Skin epidermis (tissue), 12 donors: ENCODE measurements around the gene MUC13.
A peak's percentile ranks its signal among the peaks of the same experiment; 100 is the strongest.
"Not testable (repeated sequence)": the region's sequence is repeated elsewhere in the genome, so short reads cannot be mapped to it uniquely, and the experiment has no call there.

Experiments used
- H3K27ac ChIP-seq, 21 experiments: fragments of 200-600 bp; sonication (generic) in 11 of 21; one replicate each; pipeline ENCODE4 v1.5.0; 2020; ENCODE audit warnings: mild to moderate bottlenecking in 3 of 21, inconsistent platforms in 2 of 21, moderate library complexity in 2 of 21
- H3K4me3 ChIP-seq, 7 experiments: fragments of 200-600 bp; sonication (generic) in 2 of 7; one replicate each; pipeline ENCODE4 v1.5.0; 2020; ENCODE audit warnings: inconsistent platforms in 2 of 7, mild to moderate bottlenecking in 2 of 7, moderate library complexity in 1 of 7

Gene MUC13, protein sequence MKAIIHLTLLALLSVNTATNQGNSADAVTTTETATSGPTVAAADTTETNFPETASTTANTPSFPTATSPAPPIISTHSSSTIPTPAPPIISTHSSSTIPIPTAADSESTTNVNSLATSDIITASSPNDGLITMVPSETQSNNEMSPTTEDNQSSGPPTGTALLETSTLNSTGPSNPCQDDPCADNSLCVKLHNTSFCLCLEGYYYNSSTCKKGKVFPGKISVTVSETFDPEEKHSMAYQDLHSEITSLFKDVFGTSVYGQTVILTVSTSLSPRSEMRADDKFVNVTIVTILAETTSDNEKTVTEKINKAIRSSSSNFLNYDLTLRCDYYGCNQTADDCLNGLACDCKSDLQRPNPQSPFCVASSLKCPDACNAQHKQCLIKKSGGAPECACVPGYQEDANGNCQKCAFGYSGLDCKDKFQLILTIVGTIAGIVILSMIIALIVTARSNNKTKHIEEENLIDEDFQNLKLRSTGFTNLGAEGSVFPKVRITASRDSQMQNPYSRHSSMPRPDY

DNA sequence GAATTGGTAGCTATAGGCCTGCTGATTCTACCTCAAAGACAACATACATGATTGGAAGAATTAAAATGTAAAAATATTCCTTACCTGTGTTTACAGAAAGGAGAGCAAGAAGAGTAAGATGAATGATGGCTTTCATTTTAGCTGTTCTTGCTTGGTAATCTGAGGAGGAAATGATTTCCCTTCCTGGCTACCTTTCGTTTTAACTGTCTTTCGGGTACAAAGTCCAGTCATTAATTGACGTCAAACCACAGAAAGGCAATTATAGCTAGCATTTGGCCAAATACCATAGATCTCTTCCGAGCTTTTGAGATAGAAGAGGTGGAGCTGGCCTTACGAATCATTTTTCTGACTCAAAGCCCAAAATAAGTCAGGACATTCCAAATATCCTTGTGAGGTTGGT is at the start of gene MUC13:
MUC13 (minus strand) TSS at position 175 of the 400 bp plus-strand sequence; CDS start at position 136, 39 bp downstream.
- H3K27ac ChIP-seq, result no peak within 1 kb of the TSS
- no peak within 1 kb of the TSS for H3K4me3 ChIP-seq

DNA sequence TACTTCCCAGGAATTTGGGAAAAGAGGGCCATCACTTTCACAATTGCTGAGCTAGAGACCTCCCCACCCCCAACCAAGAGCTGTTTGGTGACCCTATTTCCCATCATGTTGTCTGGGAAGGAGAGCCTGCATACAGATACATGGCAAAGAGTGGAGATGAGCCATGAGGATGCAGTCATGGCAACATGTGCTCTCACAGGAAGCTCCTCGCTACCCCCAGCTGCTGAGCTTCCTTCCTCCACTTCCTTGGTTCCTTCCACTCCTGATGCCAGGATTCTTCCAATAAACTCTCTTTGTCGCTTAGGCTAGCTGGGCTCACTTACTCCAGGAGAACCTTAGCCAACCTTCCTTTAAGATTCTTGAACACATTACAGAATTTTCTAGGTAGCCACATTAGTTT is 48.3 kb upstream of the MUC13 start:
- H3K4me3 ChIP-seq, result no peak overlapping the region
- H3K27ac ChIP-seq, result peak overlapping the region in 1 of 21 experiments; percentile 8

DNA sequence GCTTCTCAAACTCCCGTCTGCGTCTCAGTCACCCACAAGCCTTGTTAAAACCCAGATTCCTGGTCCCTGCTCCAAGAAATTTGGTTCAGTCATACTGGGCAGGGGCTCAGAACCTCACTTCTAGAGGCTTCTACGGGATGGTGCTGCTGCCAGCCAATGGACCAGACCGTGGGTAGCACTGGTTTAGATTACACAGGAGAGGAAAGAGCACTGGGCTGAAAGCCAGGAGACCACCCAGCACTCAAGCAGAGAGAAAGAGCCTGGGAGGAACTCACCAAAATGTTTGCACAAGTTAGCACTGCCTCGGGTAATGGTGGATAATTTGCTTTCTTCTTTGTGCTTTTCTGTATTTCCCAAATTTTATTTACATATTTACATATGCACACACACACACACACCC is 46.9 kb upstream of the MUC13 start:
- no peak overlapping the region for H3K4me3 ChIP-seq
- H3K27ac ChIP-seq, result no peak overlapping the region

DNA sequence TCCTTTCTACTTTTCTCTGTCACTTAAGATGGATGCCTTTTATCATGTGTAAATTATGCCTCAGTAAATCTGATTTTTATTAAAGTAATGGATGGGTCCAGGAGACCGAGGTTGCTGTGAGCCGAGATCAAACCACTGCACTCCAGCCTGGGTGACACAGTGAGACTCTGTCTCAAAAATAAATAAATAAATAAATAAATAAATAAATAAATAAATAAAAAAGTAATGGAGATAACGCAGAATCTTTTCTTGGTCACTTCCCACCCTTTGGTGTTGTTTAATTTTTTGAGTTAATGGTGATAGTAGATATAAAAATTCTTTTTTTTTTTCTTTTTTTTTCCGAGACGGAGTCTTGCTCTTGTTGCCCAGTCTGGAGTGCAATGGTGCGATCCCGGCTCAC is 44.1 kb upstream of the MUC13 start:
- Histone ChIP-seq H3K4me3 (no peak overlapping the region), H3K27ac (no peak overlapping the region)

GRCh38 chr3:124976383-124976782 is 41.8 kb upstream of the MUC13 start:
- H3K4me3 ChIP-seq, result no peak overlapping the region
- no peak overlapping the region for H3K27ac ChIP-seq

DNA sequence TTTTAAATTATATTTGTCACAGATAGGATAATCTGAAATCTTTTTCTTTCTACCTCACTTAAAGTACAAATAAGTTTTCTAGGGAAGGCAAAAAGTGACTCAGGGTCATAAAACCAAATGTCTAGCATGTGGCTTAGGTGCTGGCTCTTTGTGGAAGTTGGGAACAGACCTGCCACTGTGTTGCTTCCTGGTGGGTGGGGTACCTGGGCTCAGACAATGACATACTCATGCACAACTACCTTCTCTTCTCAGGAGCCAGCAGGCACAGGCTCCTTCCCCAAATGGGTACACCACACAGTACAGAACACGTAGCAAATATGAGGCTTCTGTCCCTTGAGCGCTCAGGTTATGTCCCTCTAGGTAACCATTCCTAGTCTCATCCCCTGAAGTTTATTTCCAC is 40.1 kb upstream of the MUC13 start:
- no peak overlapping the region for H3K4me3 ChIP-seq
- H3K27ac ChIP-seq, result no peak overlapping the region

DNA sequence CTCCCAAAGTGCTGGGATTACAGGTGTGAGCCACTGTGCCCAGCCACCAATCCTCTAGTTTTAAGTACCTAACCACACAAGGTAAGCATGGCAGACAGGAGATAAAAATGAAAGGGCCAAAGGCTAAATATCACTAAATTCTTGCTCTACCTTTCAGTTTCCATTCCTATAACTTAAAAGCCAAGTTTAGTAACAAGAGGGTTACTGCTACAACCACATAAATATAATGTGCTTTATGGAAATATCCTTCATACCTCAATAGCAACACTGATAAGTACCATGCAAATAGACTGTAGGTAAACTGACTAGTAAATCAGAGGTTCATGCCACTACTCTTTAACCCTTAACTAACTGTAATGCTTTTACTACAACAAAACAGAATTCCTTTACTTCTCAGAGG is 38.7 kb upstream of the MUC13 start:
- no peak overlapping the region for H3K27ac ChIP-seq
- H3K4me3 ChIP-seq, result no peak overlapping the region

- no peak overlapping the region for H3K4me3 ChIP-seq
- H3K27ac ChIP-seq, result no peak overlapping the region
Measured at GRCh38 chr3:124972457-124972856, 37.9 kb upstream of the MUC13 start.

- Histone ChIP-seq H3K27ac (no peak overlapping the region), H3K4me3 (no peak overlapping the region)
Measured at GRCh38 chr3:124969963-124970722, 35.6 kb upstream of the MUC13 start.

- H3K27ac ChIP-seq, result no peak overlapping the region
- H3K4me3 ChIP-seq, result no peak overlapping the region
Measured at GRCh38 chr3:124969190-124969589, 34.6 kb upstream of the MUC13 start.

DNA sequence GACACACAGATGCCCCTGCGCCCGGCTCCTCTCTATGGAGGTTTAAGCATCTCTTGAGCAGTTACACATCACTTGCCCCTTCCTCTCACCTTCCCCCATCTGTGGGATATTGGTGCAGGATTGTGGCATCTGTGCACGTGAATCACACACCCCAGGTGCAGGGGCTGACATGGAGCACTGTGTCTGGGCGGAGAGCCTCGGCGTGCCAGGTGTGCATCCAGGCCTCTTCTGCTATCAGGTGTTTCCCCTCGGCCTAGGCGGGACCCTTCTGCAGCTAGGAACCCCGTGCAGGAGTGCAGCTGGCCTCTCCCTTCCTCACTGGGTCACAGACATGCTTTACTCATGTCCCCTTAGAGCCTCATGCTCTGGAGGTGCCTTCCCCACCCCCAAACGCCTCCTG is 33.4 kb upstream of the MUC13 start:
- Histone ChIP-seq H3K4me3 (no peak overlapping the region), H3K27ac (peak overlapping the region in 1 of 21 experiments; percentile 17)

GRCh38 chr3:124966521-124967445 is 32.2 kb upstream of the MUC13 start:
- Histone ChIP-seq H3K4me3 (no peak overlapping the region), H3K27ac (no peak overlapping the region)

GRCh38 chr3:124965413-124965812 is 30.9 kb upstream of the MUC13 start:
- H3K4me3 ChIP-seq, result no peak overlapping the region
- no peak overlapping the region for H3K27ac ChIP-seq

DNA sequence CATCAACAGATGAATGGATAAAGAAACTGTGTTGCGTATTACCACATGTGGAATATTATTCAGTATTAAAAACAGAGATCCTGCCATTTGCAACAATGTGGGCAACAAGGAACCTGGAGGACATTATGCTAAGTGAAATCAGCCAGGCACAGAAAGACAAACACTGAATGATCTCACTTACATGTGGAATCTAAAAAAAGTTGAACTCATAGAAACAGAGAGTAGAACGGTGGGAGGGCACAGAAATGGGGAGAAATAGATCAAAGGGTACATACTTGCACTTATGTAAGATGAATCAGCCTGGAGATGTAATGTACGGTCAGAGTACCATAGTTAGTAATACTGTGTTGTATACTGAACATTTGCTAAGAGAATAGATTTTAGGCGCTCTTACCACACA is 29.8 kb upstream of the MUC13 start:
- peak overlapping the region in 1 of 21 experiments; percentile 3 for H3K27ac ChIP-seq
- H3K4me3 ChIP-seq, result no peak overlapping the region

DNA sequence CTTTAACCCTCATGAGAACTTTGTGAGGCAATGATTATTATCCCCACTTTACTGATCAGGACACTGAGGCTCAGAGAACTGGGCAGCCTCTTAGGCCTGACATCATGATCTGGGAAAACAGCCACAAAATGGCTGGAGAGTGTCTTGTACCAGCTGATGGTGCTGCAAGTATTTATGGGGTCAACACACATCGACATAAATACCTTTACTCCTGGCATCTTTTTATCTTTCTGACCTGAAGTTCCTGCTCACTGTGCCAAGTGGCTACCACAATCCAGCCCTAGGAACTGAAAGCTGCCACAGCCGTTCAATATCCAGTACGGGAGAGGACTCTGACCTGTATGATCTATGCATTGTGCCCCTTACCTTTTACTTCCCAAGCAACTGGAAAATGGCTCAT is 29.2 kb upstream of the MUC13 start:
- Histone ChIP-seq H3K27ac (no peak overlapping the region), H3K4me3 (no peak overlapping the region)

DNA sequence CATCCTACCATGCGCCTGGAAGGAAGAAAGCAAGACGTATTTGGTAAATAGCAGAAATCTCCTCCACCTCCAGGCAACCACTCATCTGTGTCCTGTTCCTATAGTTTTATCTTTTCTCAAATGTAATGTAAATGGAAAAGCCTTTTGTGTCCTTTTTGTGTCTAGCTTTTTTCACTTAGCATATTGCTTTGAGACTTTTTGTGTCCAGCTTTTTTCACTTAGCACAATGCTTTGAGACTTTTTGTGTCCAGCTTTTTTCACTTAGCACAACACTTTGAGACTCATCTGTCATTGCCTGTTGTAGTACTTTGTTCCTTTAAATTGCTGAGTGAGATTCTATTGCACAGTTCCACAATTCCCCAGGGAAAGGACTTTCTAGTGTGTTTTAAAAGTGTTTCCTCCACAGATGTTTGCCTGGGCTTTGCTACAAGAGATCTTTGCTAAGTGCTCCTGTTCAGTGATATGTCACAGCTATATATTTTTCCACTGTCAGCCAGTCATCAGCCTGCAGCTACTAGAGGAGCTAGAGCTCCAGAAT is 27.9 kb upstream of the MUC13 start:
- no peak overlapping the region for H3K4me3 ChIP-seq
- H3K27ac ChIP-seq, result no peak overlapping the region

- Histone ChIP-seq H3K4me3 (no peak overlapping the region), H3K27ac (no peak overlapping the region)
Measured at GRCh38 chr3:124960698-124961097, 26.1 kb upstream of the MUC13 start.

- Histone ChIP-seq H3K27ac (no peak overlapping the region), H3K4me3 (no peak overlapping the region)
Measured at GRCh38 chr3:124960105-124960504, 25.6 kb upstream of the MUC13 start.

- not testable (repeated sequence) for H3K27ac ChIP-seq, H3K4me3 ChIP-seq
Measured at GRCh38 chr3:124957951-124958350, 23.4 kb upstream of the MUC13 start.
